Neural crest cell (in vitro differentiated cells): Measurements from ENCODE around the gene COX6A2. TPM values are rescaled to one million over a fixed set of nuclear protein-coding genes. Genes with fewer than 3 reads are reported as not detected.

Experiments
- DNase-seq: peaks from one replicate; pipeline ENCODE4 v3.0.0; 2021; ENCODE audit warnings: low read depth, mixed read lengths, low spot score
- H3K27ac Mint-ChIP-seq: one replicate; pipeline ENCODE4 v1.8.0; 2021; ENCODE audit warnings: mild to moderate bottlenecking, mixed read lengths; ENCODE audit not compliant: unreplicated experiment
- H3K27me3 Mint-ChIP-seq: 2 replicates; pipeline ENCODE4 v1.8.0; 2021; ENCODE audit warnings: low read depth, mild to moderate bottlenecking, mixed read lengths
- H3K36me3 Mint-ChIP-seq: 2 replicates; pipeline ENCODE4 v1.8.0; 2021; ENCODE audit warnings: low read depth, mild to moderate bottlenecking, mixed read lengths
- H3K4me1 Mint-ChIP-seq: 2 replicates; pipeline ENCODE4 v1.8.0; 2021; ENCODE audit warnings: mixed read lengths
- H3K4me3 Mint-ChIP-seq: one replicate; pipeline ENCODE4 v1.8.0; 2021; ENCODE audit warnings: mild to moderate bottlenecking, mixed read lengths
- H3K9me3 Mint-ChIP-seq: 2 replicates; pipeline ENCODE4 v1.8.0; 2021; ENCODE audit warnings: mixed read lengths
- total RNA-seq: library from RNA; stranded (reverse); gene quantifications from 2 replicates; pipeline ENCODE4 v1.2.1, GENCODE V29; 2021
- TF ChIP-seq, protein P1 (sequence below): fragments of 200-600 bp; sonication (generic); conservative IDR thresholded peaks from 2 replicates; pipeline ENCODE4 v1.5.0; 2021; ENCODE audit warnings: antibody characterized with exemption, mild to moderate bottlenecking

COX6A2 gene
- total RNA-seq, 1 donor from 2014 or later: not detected

DNA sequence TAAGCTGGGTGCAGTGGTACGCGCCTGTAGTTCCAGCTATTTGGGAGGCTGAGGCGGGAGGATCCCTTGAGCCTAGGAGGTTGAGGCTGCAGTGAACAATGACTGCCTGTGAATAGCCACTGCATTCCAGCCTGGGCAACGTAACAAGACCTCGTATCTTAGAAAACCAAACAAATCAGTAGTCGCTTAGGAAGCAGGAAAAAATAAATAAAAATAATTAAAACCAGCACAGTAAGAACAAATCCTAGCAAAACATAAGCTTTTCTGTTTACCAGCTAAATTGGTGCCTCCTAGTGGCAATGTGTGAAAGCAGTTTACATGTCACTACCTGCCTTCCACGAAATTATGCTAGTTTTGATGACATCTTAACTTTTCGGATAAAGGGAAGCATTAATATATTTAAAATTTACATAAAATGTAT is 32.4 kb upstream of the COX6A2 start:
- Mint-ChIP-seq H3K27me3 (no peaks in the 10 kb centered on the region), H3K9me3 (no peaks in the 10 kb centered on the region), H3K36me3 (peaks cover 3% of the 10 kb centered on the region), H3K4me3 (peak overlapping the region; percentile 88), H3K4me1 (peaks cover 24% of the 10 kb centered on the region), H3K27ac (no peak overlapping the region)
- TF ChIP-seq, protein P1, sequence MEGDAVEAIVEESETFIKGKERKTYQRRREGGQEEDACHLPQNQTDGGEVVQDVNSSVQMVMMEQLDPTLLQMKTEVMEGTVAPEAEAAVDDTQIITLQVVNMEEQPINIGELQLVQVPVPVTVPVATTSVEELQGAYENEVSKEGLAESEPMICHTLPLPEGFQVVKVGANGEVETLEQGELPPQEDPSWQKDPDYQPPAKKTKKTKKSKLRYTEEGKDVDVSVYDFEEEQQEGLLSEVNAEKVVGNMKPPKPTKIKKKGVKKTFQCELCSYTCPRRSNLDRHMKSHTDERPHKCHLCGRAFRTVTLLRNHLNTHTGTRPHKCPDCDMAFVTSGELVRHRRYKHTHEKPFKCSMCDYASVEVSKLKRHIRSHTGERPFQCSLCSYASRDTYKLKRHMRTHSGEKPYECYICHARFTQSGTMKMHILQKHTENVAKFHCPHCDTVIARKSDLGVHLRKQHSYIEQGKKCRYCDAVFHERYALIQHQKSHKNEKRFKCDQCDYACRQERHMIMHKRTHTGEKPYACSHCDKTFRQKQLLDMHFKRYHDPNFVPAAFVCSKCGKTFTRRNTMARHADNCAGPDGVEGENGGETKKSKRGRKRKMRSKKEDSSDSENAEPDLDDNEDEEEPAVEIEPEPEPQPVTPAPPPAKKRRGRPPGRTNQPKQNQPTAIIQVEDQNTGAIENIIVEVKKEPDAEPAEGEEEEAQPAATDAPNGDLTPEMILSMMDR: peak; percentile 73
- no peak for DNase-seq

DNA sequence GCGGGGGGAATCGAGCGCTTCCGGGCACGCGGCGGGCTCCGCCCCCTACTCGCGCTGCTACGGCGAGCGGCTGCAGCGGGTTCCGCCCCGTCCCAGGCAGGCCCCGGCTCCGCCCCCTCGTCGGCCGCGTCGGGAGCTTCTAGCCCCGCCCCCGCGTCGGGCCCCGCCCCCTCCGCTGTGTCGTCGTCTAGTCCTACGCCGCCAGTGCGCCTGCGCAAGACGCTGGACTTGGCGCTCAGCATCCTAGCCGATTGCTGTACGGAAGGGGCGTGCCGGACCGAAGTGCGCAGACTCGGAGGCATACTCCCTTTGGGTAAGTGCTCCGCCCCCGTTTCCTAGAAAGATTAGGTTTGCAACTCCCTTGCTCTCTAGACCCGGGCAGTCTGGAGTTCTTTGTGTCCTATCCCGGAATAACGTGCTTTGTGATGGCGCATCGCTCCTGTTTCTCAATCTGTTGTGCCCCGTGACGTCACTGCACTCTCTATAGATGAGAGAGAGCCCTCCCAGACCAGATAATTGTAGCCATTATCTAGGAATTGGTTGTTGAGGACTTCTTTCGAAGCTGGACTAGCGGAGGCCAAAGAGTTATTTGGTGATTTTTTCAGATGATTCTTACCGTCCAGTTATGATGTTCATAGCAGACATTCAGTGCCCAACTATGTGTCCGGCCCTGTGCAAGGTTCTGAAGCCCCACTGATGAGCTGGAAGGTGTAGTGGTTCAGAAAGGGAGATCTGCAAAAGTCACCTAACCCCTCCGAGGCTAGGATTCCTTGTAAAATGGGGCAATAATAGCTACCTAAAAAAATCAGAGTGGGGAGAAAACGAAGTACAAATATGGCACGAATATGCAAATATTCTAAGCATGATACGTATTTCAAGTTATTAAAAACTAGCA is 31.8 kb upstream of the COX6A2 start:
- Mint-ChIP-seq H3K4me1 (peaks cover 30% of the 10 kb centered on the region), H3K27ac (peak overlapping the region; percentile 98), H3K4me3 (peak overlapping the region; percentile 88), H3K9me3 (no peaks in the 10 kb centered on the region), H3K27me3 (no peaks in the 10 kb centered on the region), H3K36me3 (peaks cover 4% of the 10 kb centered on the region)
- TF ChIP-seq, protein P1: no peak
- DNase-seq: peak; percentile 99

DNA sequence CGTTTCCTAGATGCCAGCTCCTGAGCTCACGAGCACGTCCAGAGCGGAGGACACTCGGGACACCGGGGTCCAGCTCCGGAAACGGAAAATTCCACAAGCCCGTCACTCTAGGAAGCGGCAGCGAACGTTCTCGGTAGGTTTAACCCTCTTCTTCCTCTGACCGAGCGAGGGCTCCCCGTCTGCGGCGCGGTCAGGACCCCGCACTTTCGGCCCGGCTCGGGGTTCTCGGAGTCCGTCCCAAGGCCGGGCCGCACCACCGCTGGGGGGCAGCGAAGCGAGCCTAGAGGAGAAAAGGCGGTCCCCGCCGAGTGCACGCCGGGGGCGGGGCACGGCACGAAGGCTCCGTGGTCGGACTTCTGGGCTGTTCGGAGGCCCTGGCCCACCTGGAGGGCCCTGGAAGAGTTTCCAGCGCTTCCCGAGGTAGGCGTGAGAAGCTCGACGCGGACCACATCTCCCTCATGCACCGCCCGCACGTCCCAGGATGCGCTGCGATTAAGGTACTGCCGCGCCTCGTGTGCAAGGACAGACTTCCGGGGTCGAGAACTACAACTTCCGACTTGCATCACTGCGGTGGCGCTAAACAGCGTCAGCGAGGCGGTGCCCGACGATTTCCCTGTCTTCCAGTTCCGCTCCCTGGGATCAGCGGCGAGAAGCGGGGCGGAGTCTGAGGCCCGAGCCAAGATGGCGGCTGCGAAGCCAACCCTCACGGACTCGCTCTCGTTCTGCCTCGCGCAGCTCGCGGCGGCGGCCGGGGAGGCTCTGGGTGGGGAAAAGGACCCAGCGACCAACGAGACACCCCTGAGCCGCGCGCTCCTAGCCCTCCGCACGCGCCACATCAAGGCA is 30.9 kb upstream of the COX6A2 start, which contains the start of gene ARMC5:
Gene ARMC5, plus strand, starts transcription at position 658 of the 843 bp plus-strand sequence. Its CDS starts 24 bp downstream, at position 682.
- H3K4me1 Mint-ChIP-seq: peaks cover 34% of the 10 kb centered on the region
- no peaks in the 10 kb centered on the region for H3K27me3 Mint-ChIP-seq
- peak; percentile 89 for DNase-seq
- peak within 1 kb of the TSS; percentile 98 for H3K27ac Mint-ChIP-seq
- TF ChIP-seq, protein P1: peak; percentile 59
- H3K4me3 Mint-ChIP-seq: peak within 1 kb of the TSS; percentile 88
- peaks cover 4% of the 10 kb centered on the region for H3K36me3 Mint-ChIP-seq
- H3K9me3 Mint-ChIP-seq: no peaks in the 10 kb centered on the region

DNA sequence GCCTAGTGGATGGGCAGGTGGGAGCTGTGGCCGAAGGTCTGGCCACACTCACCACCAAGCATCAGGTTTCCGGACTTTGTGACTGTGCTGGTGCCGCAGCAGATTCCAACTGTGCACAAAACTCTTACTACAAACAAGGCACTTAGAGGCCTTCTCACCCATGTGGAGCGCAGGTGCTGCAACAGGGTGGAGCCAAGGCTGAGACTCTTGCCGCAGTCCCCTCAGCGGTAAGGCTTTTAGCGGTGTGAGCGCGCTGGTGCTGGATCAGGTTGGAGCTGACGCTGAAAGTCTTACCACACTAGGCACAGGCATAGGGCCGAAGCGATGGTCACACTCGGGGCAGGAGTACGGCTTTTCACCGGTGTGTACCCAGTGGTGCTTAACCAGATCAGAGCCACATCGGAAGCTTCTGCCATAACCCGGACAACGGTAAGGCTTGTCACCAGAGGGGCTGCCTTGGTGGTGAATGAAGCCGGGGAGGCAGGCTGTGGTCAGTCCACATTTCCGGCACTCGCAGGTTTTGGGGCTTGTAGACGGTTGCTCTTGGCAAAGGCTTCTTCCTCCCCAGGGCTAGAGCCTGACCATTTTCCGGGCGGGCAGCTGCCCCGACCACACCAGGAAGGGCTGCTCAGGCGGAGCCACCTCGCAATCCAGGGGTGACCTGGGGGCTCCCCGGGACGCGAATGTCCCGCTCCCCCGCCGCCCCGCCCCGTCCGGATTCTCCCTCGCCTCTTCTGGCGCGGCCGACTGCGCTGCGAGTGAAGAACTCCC is 30.1 kb upstream of the COX6A2 start:
- peaks cover 42% of the 10 kb centered on the region for H3K4me1 Mint-ChIP-seq
- H3K4me3 Mint-ChIP-seq: peak overlapping the region; percentile 88
- no peaks in the 10 kb centered on the region for H3K9me3 Mint-ChIP-seq
- DNase-seq: no peak
- peaks cover 4% of the 10 kb centered on the region for H3K36me3 Mint-ChIP-seq
- H3K27ac Mint-ChIP-seq: peak overlapping the region; percentile 81
- TF ChIP-seq, protein P1: peak; percentile 47
- no peaks in the 10 kb centered on the region for H3K27me3 Mint-ChIP-seq

DNA sequence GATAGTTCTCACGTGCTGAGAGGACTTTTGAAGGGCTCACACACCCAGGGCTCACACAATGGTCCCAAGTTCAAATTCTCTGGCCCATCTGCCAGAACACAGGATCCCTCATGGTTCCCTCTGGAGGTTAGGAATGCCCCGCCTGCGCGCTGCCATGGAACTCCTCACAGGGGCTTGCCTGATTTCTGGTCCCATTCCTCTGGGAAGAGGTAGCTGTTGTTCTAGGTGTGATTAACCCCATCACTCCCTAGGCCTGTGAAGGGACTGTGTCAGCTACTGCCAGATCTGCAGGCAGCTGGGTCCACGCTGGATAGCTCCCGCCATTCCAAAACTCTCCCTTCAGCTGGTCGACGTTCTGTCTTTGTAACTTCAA is 28.8 kb upstream of the COX6A2 start:
- peak overlapping the region; percentile 34 for H3K4me3 Mint-ChIP-seq
- peaks cover 4% of the 10 kb centered on the region for H3K36me3 Mint-ChIP-seq
- no peak for DNase-seq
- peaks cover 48% of the 10 kb centered on the region for H3K4me1 Mint-ChIP-seq
- TF ChIP-seq, protein P1: no peak
- H3K9me3 Mint-ChIP-seq: no peaks in the 10 kb centered on the region
- no peak overlapping the region for H3K27ac Mint-ChIP-seq
- H3K27me3 Mint-ChIP-seq: no peaks in the 10 kb centered on the region
